Chondrocyte (in vitro differentiated cells): ENCODE results near the gene PDGFRB. TPM values are rescaled to one million over a fixed set of nuclear protein-coding genes. Genes with fewer than 3 reads are reported as not detected.

Experiments
- DNase-seq: peaks from one replicate; pipeline ENCODE4 v3.0.0; 2021; ENCODE audit warnings: mixed read lengths, low spot score
- H3K27ac Mint-ChIP-seq: one replicate; pipeline ENCODE4 v1.8.0; 2021; ENCODE audit warnings: mild to moderate bottlenecking, moderate library complexity, mixed read lengths; ENCODE audit not compliant: unreplicated experiment
- H3K27me3 Mint-ChIP-seq: 2 replicates; pipeline ENCODE4 v1.8.0; 2021; ENCODE audit warnings: low read depth, mixed read lengths
- H3K36me3 Mint-ChIP-seq: 2 replicates; pipeline ENCODE4 v1.8.0; 2021; ENCODE audit warnings: low read depth, mixed read lengths
- H3K4me1 Mint-ChIP-seq: 2 replicates; pipeline ENCODE4 v1.8.0; 2021; ENCODE audit warnings: low read depth, mild to moderate bottlenecking, mixed read lengths
- H3K4me3 Mint-ChIP-seq: one replicate; pipeline ENCODE4 v1.8.0; 2021; ENCODE audit warnings: mild to moderate bottlenecking, moderate library complexity, mixed read lengths; ENCODE audit not compliant: unreplicated experiment
- H3K9me3 Mint-ChIP-seq: 2 replicates; pipeline ENCODE4 v1.8.0; 2021; ENCODE audit warnings: low read depth, mixed read lengths
- CTCF ChIP-seq: fragments of 200-600 bp; sonication (generic); IDR thresholded peaks from 2 replicates; pipeline ENCODE4 v1.5.0; 2021; ENCODE audit warnings: antibody characterized with exemption, mild to moderate bottlenecking, moderate library complexity
- total RNA-seq: library from RNA; stranded (reverse); gene quantifications from 3 replicates; pipeline ENCODE4 v1.2.1, GENCODE V29; 2021

PDGFRB gene
- total RNA-seq, 1 donor from 2014 or later = 499 TPM

DNA sequence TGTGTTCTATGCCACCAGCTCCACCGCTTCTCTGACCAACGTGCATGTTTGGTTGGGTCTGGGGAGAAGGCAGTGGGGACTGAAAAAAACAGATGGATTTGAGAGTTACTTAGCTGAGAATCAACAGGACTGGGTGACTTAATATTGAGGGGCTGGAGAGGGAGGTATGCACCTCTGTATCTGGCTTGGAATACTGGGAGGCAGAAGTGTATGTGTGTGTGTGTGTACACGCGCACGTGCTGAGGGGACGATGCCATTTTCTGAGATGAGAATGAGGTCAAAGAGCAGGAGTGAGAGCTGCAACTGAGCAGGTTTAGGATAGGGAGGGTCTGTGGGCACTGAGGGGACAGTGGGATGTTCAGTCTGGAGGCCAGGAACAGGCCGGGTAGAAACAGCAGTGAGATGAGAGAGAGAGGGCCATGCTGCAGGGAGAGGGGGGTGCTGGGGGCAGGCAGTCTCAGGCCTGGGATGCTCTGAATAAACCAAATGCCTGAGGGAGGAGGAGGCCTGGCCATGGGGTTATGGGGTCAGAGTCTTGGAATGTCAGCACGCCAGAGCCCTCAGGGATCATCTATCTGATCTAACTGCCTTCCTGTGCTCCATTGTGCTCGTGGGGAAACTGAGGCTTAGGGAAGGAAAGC, 14.0 kb downstream of the PDGFRB start:
- H3K4me1 Mint-ChIP-seq = peaks cover 99% of the 10 kb centered on the region
- no peaks in the 10 kb centered on the region for H3K9me3 Mint-ChIP-seq
- peak overlapping the region; percentile 100 for H3K27ac Mint-ChIP-seq
- no peak for DNase-seq
- no peak for TF ChIP-seq CTCF
- peak overlapping the region; percentile 26 for H3K4me3 Mint-ChIP-seq
- no peaks in the 10 kb centered on the region for H3K27me3 Mint-ChIP-seq
- peaks cover 8% of the 10 kb centered on the region for H3K36me3 Mint-ChIP-seq

GRCh38 chr5:150140830-150141229, 14.8 kb downstream of the PDGFRB start:
- Mint-ChIP-seq H3K36me3 (peaks cover 6% of the 10 kb centered on the region), H3K27ac (peak overlapping the region; percentile 100)

GRCh38 chr5:150139334-150139733, 16.3 kb downstream of the PDGFRB start:
- H3K9me3 Mint-ChIP-seq = no peaks in the 10 kb centered on the region
- no peak overlapping the region for H3K4me3 Mint-ChIP-seq
- peaks cover 99% of the 10 kb centered on the region for H3K4me1 Mint-ChIP-seq
- no peak for TF ChIP-seq CTCF
- peaks cover 20% of the 10 kb centered on the region for H3K36me3 Mint-ChIP-seq
- no peak for DNase-seq
- H3K27ac Mint-ChIP-seq = peak overlapping the region; percentile 100
- H3K27me3 Mint-ChIP-seq = no peaks in the 10 kb centered on the region

More at GRCh38 chr5:150140830-150141229, 14.8 kb downstream of the PDGFRB start:
- Mint-ChIP-seq H3K9me3 (no peaks in the 10 kb centered on the region), H3K27me3 (no peaks in the 10 kb centered on the region), H3K4me3 (peak overlapping the region; percentile 26), H3K4me1 (peaks cover 99% of the 10 kb centered on the region)
- DNase-seq = no peak
- no peak for TF ChIP-seq CTCF

GRCh38 chr5:150138551-150139265, 16.9 kb downstream of the PDGFRB start:
- H3K4me1 Mint-ChIP-seq = peaks cover 99% of the 10 kb centered on the region
- H3K27me3 Mint-ChIP-seq = no peaks in the 10 kb centered on the region

More at GRCh38 chr5:150138551-150139265, 16.9 kb downstream of the PDGFRB start:
- Mint-ChIP-seq H3K4me3 (peak overlapping the region; percentile 47), H3K27ac (peak overlapping the region; percentile 100), H3K9me3 (no peaks in the 10 kb centered on the region), H3K36me3 (peaks cover 26% of the 10 kb centered on the region)
- DNase-seq = no peak
- TF ChIP-seq CTCF = no peak
